Measurements from ENCODE around the gene GEN1.

GEN1 gene

GRCh38 chr2:17754773-17755425 lies 961 bp downstream of the GEN1 start:
- peak; percentile 11 to 46 for DNase-seq

- no peak for DNase-seq
Measured at GRCh38 chr2:17756668-17757067, 2.7 kb downstream of the GEN1 start.

GRCh38 chr2:17757321-17757720 lies 3.4 kb downstream of the GEN1 start:
- DNase-seq: peak in 1 of 2 experiments; percentile 36

- DNase-seq: no peak
Measured at GRCh38 chr2:17758118-17758517, 4.2 kb downstream of the GEN1 start.

- DNase-seq: no peak
Measured at GRCh38 chr2:17759805-17760204, 5.9 kb downstream of the GEN1 start.

- DNase-seq: no peak
Measured at GRCh38 chr2:17762451-17762850, 8.5 kb downstream of the GEN1 start.

GRCh38 chr2:17763641-17764333 lies 9.8 kb downstream of the GEN1 start:
- DNase-seq: no peak

- no peak for DNase-seq
Measured at GRCh38 chr2:17765398-17765797, 11.5 kb downstream of the GEN1 start.

GRCh38 chr2:17768894-17769293 lies 15.0 kb downstream of the GEN1 start:
- no peak for DNase-seq

- no peak for DNase-seq
Measured at GRCh38 chr2:17771956-17772355, 18.0 kb downstream of the GEN1 start.

GRCh38 chr2:17772532-17772931 lies 18.6 kb downstream of the GEN1 start:
- DNase-seq: no peak

GRCh38 chr2:17780546-17780945 lies 26.6 kb downstream of the GEN1 start:
- no peak for DNase-seq

- DNase-seq: no peak
Measured at GRCh38 chr2:17781482-17781881, 27.5 kb downstream of the GEN1 start.

- DNase-seq: no peak
Measured at GRCh38 chr2:17786727-17787126, 32.8 kb downstream of the GEN1 start.

GRCh38 chr2:17788773-17789172 lies 34.8 kb downstream of the GEN1 start:
- no peak for DNase-seq

GRCh38 chr2:17790536-17790935 lies 36.6 kb downstream of the GEN1 start:
- no peak for DNase-seq

GRCh38 chr2:17791121-17791816 lies 37.3 kb downstream of the GEN1 start:
- no peak for DNase-seq

GRCh38 chr2:17791817-17792130 lies 37.8 kb downstream of the GEN1 start:
- DNase-seq: no peak

GRCh38 chr2:17792515-17792914 lies 38.6 kb downstream of the GEN1 start:
- DNase-seq: no peak

GRCh38 chr2:17793296-17793695 lies 39.4 kb downstream of the GEN1 start:
- DNase-seq: no peak

- DNase-seq: no peak
Measured at GRCh38 chr2:17793803-17794354, 39.9 kb downstream of the GEN1 start.

- no peak for DNase-seq
Measured at GRCh38 chr2:17795309-17795708, 41.4 kb downstream of the GEN1 start.

GRCh38 chr2:17798338-17798737 lies 44.4 kb downstream of the GEN1 start:
- DNase-seq: no peak
